Activated CD4-positive, alpha-beta T cell treated with anti-CD3 and anti-CD28 coated beads, Interleukin-2, amount 50 U/mL, for 16 hours (primary cell): ENCODE results near the gene FCHSD2.
"Not testable (repeated sequence)": the region's sequence is repeated elsewhere in the genome, so short reads cannot be mapped to it uniquely, and the experiment has no call there.

ENCODE experiments used
- DNase-seq: peaks from one replicate; pipeline ENCODE4 v3.0.0-alpha.2; 2020

The FCHSD2 gene

DNA sequence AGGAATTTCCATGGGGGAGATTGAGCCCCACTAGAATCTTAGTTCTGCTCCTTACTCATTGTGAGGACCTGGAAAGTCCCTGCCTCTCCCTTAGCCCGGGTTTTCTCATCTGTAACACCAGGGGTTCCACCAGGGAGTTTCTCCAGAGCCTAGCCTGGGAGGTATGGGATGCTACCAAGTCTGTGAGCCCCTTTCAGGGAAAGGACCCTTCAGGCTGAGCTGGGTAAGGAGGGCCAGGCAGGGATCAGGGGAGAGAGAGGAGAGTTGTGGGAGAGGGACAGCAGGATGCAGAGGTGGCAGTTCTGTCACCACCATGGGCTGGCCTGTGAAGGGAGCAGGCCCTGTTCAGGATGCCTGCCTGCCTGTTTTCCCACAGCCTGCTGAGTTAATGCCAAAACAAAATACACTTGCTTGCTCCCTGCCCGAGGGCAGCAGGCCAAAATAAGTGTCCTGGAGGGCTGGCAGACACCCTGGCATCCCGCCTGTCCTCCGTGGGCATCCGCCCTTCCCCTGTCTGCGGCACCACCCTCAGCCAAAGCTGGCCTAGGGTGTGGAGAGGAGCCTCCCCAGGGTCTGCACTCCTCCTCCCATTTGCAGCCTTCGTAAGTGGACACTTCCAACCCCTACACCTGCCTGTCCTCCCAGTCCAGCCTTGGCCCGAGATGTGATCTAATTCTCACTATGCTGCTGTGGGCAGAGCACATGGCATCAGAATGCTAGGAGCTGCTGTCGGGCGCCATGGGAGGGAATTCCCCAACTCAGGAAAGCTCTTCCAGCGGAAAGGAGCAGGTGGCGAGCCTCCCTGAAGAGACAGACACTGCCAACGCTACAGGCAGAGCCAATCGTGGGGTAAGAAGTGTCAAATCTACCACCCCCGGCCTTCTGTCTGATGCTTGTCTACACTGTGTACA, 5.9 kb upstream of the FCHSD2 start:
- DNase-seq, result no peak

DNA sequence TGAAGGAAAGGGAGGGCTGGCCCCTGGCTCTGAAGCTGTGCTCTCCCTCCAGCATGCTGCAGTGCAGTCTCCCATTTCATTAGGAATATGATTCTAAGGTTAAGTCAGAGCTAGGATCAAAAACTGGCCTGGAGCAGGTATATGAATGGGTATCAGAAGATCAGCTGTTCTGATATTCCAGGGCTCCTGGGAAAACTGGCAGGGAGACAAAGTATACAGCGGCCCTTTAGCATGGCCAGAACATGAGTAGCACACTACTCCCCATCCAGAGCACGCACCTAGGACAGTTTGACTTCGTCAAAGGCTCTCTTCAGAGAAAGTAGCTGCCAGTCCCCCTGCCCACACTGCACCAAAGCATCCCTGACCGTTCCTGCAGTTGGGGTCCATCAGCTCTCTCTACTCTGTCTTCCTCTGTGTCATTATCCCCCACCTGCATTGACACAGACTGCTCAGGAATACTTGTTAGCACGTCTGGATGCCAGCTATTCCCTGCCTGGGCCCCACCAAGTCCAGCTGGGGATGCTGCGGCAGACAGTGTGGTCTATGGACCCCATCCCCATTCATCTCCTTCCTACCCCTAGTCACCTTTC, 4.0 kb upstream of the FCHSD2 start:
- DNase-seq, result no peak

DNA sequence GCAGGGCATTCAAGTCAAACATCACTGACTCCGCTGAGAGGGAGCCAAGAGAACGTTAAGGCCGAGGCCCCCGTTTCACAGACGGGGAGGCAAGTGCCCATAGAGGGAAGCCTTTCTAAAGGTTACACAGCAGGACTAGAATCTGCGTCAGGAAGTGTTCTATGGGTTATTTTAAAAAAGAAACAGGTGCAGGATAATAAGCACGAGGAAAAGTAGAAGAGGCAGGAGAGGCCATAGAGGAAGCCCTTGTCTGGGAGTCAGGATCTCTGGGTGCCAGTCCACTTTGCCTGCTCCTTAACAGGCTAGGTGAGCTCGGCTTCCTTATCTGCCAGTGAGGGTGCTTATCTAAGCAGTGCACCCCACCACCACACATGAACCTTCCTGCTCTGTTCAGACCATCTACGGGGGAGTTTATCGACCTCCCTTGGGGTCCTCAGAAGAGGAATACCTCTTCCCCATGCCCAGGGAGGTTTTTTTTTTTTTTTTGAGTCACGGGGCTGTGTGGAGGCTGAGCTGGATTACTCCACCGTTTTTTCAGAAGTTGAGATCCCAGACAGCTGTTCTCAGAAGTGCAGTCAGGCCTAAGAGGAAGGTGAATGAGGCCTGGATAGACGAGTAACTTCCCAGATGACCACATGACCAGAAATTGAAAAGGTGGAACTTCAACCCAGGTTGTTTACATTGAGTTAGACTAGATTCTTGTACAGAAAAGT, 1.2 kb upstream of the FCHSD2 start:
- DNase-seq, result no peak

DNA sequence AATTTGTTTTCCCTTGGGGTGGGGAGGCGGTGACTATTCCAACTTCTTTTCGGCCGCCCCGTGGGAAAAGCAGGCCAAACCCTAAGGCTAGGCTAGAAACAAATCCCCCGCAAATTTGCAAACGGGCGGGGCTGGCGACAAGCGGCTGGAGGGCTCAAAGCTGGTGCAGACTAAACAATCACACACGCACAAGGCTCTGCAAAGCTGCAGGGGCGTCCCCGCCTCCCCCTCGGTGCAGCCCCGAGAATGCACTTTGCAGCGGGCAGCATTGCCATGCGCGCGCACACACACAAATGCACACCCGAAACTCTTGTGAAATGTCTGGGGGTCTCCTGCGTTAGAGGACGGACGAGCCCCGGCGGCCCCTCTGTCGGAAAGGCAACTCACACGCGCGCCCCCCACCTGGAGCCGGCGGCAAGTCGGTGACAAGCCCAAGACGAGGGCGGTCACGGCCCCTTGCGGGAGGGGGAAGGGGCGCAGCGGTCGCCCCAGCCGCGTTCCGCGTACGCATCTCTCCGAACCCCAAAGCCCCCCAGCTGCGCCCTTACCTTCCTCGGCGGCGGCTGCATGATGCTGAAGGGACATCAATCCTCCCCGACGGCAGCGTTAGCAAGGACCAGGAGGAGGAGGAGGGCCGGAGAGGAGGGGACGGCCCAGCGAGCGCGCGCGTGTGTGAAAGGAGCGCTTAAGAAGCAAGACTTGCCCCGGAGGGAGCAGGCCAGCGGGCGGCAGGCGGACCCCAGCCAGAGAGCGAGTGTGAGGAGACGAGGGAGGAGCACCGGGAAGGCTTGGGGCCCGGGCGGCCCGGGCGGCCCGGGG, 600 bp downstream of the FCHSD2 start:
- peak; percentile 62 for DNase-seq

DNA sequence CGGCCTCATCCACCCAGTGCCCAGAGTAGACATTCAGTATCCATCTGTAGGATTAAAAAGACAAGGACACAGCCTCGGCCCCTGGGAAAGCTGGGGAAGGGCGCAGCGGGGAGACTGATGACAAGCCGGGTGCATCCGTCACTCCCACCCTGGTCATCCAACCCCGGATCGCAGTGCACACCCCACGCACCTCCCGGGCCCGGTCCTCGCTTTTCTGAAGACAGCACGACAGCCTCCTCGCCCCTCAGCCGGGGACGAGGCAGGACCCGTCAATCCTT, 1.1 kb downstream of the FCHSD2 start:
- peak; percentile 25 for DNase-seq

DNA sequence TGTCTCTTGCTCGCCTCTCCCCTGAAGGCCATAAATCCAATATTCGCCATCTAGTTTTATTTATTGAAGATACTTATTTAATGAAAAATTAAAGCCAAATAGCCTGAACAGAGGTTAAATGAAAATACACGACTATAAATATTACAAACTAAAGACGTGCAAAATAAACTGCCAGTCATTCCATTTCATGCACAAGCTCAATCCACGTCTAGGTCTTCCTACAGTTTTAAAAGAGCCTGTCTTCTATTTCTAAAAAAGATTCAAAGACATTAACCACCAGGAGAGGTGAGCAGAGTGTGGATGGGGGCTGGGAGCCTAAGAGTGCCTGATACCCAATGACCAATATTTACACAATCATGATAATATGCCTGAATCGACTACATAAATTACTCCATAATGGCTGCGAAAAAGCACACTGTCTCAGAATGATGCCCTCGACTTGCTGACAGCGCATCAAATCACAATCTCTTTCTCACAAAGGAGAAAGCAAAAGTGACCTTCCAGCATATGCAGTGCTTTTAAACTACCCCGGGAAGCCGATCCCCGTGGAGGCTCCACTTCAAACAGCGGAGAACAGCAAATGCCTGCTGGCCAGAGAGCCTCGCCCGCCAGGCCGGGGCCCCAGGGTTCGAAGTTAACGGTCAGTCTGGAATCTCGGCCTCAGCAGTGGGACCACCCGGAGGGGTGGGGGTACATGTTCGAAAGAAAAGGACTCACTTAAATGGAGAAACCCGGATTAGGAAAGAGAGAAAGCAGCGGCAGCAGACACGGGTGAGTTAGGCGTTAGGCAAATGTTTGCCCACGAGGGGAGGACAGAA, 1.7 kb downstream of the FCHSD2 start:
- peak; percentile 47 for DNase-seq

DNA sequence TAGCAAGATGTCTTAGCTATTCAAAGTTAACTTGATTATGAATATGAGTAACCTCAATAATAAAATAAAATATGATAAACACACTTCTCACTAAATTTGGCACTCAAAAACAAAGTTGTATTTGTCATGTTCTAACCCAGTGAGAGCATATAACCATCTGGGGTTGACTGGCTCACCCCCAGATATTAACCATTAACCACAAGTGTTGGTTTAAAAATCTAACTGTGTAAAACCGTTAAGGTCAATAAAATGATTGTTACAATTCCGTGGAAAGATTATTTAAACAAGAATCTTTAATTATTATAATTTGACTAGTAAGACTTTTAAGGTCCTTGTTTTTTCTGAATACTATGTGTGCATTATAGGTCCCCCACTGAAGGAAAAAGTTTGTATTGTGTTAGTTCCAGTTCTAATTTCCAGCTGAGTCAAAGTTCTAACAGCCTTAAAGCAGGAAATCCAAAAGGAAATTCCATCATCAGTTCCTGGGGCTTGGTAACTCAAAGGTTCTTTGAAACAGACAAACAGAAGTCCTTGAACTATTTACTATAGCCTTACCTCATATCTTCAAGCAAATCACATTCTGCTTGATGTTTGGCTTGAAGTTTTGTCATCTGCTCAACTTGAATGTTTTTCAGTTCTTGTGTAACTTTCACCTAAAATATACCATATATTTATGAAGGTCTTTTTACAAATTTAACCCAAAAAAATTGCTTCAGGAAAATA, 2.5 kb downstream of the FCHSD2 start:
- no peak for DNase-seq

DNA sequence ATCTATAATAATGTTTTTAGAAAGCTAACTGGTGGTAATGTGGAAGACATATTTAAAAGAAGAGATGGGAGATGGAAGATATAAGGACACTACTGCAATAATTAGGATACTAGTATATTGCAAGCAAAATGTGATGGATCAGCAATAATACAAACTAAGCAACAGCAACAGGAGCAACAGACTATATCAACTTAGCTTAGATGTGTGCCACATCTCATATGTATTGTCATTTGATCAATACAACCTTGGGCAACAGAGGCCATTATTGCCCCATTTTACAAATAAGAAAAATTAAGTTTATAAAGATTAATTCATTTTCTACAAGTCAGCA, 4.2 kb downstream of the FCHSD2 start:
- no peak for DNase-seq

DNA sequence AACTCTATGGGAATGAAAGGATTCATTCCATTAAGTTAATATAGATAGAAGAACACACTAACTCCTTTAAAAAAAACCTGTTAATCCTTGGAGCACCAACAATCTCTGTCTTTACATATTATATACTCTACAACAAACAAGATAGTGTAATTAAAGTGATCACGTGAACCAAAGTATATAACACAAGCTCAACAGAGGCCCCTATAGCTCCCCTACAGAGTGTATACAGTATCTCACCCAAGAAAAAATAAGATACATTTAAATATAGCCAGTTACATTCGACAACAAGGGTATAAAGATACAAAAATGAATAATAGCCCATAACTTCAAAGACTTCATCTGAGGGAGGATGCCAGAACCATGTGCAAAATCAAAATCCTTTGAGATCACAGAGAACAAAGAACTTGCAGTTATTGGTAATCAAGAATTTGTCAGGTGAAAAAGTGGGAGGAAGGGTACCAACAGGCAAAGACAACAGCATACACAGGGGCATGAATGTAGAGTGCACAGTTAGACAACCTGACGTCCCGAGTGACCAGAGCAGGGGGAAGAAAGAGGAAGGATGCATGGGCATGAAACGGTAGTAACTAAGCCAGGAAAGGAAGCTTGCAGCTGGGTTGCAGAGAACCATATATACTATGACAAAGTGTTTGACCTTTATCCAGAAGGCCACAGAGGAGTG, 4.7 kb downstream of the FCHSD2 start:
- no peak for DNase-seq

DNA sequence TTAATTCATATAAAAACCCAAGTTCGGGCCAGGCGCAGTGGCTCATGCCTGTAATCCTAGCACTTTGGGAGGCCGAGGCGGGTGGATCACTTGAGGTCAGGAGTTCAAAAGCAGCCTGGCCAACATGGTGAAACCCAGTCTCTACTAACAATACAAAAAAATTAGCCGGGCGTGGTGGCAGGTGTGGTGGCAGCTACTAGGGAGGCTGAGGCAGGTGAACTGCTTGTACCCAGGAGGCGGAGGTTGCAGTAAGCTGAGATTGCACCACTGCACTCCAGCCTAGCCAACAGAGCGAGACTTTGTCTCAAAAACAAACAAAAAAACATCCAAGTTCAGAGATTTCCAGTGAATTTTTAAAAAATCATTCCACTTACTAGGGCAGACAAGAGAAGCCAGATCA, 5.4 kb downstream of the FCHSD2 start:
- not testable (repeated sequence) for DNase-seq

DNA sequence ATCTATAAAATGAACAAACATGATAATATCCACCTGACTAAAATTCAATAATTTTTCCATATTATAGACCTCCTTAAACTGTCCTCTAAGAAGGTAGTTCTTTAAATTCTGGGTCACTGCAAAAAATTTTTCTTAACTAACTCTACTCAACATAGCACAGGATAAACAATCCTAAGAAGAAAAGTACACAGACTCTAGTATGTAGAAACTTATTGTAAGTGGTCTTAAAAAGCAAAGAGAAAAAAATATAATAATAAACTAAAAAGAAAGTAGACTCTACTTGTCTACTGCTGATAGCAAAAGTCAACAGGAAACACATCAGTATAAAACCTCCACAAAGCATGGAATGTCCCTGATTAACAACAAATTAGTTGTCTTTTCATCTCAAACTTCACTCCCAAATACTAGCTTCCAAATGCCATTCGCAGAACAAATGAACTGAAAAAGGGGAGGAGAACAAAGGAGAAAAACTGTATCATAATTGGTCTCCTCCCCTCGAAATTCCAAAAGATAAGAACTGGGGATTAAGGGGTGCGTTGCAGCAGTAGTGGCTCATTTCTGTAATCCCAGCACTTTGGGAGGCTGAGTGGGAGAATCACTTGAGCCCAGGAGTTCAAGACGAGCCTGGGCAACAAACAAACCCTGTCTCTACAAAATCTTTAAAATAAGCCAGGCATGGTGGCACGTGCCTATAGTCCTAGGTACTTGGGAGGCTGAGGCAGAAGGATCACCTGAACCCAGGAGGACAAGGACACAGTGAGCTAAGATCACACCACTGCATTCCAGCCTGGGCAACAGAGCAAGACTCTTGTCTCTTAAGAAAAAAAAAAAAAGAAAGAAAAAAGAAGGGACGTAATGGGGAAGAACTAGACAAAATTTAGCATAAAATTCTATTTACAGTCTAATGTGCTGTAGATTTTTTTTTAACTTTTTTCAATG, 6.5 kb downstream of the FCHSD2 start:
- DNase-seq, result no peak

DNA sequence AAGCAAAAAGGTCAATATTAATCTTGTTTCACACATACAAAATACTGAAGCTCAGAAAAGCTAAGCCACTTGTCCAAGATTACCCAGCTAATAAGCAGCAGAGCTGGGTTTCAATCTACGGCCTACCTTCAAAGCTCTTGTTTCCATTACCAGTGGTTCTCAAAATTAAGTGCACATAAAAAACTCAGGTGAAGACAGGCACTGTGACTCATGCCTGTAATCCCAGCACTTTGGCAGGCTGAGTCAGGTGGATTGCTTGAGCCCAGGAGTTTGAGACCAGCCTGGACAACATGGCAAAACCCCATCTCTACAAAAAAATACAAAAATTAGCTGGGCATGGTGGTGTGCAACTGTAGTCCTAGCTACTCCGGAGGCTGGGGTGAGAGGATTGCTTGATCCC, 9.8 kb downstream of the FCHSD2 start:
- DNase-seq, result not testable (repeated sequence)

DNA sequence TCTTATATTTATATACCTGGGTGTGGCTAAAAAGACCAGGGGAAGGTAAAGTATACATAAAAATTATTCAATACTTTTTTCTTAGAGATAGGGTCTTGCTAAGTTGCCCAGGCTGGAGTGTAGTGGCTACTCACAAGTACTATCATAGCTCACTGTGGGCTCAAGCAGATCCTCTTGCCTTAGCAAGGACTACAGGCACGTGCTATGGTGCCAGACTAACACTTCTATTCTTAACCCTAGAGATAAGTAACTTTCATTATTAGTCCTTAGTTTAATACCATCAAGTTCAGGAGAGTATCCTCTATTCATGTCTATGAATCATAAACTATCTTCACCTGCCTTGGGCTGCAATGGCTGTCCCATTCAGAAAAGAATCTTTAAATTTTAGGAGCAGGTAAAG, 11.9 kb downstream of the FCHSD2 start:
- DNase-seq, result no peak

DNA sequence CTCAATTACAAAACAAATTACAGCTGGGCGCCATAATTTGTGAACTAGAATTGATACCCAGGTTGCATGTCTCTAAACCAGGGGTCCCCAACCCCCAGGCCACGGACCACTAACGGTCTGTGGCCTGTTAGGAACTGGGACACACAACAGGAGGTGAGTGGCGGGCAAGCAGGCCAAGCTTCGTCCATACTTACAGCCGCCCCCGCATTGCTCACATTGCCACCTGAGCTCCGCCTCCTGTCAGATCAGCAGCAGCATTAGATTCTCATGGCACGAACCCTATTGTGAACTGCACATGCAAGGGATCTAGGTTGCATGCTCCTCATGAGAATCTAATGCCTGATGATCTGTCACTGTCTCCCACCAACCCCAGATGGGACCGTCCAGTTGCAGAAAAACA, 12.9 kb downstream of the FCHSD2 start:
- DNase-seq, result no peak

DNA sequence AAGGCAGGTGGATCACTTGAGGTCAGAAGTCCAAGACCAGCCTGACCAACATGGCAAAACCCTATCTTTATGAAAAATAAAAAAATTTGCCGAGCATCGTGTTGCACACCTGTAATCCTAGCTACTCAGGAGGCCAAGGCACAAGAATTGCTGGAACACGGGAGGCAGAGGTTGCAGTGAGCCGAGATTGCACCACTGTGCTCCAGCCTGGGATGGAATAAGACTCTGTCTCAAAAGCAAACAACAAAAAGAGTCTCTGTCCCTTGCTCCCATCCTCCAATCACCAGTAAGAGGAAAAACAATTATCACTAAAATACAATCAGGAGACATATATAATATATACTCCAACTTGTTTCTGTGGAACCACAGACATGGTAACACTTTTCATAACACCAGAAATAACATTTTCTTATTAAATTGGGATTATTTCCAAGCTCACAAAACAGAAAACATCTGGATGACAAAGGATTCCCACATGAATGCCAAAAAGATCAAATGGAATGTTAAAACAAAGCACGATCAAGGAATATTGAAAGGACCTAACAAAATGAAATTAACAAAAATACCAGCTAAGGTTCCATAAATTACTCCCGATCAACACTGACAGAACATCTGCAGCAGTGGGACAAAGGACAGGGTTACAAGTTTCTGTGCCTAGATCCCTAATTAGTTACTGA, 15.2 kb downstream of the FCHSD2 start:
- DNase-seq, result no peak

DNA sequence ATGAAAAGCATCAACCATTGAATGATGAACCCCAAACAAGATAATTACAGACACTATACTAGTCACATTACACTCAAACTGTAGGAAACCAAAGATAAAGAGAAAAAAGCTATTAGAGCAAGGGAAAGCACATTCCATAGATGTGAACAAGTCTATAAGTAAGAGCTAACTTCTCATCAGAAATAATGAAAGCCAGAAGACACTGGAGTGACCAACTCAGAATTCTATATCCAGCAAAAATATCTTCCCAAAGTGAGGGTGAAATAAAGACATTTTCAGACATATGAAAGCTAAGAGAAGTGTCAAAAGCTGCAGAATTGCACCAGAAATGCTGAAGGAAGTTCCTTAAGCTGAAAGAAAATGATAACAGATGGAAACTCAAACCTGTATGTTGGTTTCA, 17.3 kb downstream of the FCHSD2 start:
- DNase-seq, result no peak

DNA sequence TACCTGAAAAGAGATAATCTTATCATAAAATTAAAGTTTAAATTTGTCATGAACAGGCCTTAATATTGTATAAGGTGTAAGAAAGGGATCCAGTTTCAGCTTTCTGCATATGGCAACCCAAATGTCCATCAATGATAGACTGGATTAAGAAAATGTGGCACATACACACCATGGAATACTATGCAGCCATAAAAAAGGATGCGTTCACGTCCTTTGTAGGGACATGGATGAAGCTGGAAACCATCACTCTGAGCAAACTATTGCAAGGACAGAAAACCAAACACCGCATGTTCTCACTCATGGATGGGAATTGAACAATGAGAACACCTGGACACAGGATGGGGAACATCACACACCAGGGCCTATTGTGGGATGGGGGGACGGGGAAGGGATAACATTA, 18.2 kb downstream of the FCHSD2 start:
- not testable (repeated sequence) for DNase-seq

DNA sequence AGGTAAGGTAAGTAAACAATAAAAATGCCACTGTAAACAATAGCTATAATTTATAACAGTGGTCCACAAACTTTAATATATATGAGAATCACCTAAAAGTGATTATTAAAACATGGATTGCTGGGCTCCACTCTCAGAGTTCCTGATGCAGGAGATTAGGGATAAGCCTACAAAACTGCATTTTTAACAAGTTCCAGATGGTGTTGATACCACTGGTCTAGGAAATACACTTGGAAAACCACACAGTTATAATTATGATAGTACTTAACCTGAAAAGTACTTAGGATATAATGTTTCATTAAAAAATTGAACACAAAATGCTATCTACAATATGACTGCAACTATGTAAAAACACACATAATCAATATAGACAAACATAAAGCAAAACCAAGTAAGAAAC, 20.4 kb downstream of the FCHSD2 start:
- DNase-seq, result no peak

DNA sequence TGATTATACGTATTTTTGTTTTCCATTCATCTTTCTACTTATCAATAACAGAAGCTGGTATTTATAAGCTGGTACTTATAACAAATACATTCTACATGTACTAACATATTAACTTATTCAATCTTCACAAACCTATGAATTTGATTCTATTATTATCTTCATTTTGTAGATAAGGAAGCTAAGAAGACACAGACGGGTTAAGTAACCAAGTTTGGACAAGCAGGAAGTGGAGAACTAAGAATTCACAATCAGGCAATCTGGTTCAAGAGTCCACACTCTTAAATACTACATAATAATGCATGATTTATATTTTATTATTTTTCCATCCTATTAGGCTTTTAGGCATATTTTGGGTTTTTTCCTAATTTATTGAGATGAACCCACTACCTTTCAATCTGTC, 25.0 kb downstream of the FCHSD2 start:
- no peak for DNase-seq
